ENCODE results near the gene PAK6.
A peak's percentile ranks its signal among the peaks of the same experiment; 100 is the strongest.

PAK6 gene

GRCh38 chr15:40238532-40239403 lies at the start of gene PAK6:
PAK6 (plus strand) TSS chr15:40239063; CDS start chr15:40264786, 25,723 bp downstream.
- peak; percentile 3 to 28 for DNase-seq

DNA sequence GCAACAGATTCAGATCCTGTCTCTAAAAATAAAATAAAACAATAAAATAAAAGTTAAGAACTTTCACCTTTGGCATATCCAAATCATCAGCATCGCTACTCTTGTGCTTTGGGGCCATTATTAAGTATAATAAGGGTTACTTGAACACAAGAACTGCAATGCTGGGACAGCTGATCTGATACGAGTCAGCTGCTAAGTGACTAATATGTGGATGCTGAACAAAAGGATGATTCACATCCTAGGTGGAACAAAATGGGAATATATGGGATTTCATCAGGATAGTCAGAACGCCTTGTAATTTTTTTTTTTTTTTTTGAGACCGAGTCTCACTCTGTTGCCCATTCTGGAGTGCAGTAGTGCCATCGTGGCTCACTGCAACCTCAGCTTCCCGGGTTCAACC lies 48.3 kb upstream of the PAK6 start:
- no peak for DNase-seq

GRCh38 chr15:40192942-40193341 lies 45.9 kb upstream of the PAK6 start:
- DNase-seq = peak in 1 of 2 experiments; percentile 4

GRCh38 chr15:40197434-40197833 lies 41.4 kb upstream of the PAK6 start:
- DNase-seq = no peak

DNA sequence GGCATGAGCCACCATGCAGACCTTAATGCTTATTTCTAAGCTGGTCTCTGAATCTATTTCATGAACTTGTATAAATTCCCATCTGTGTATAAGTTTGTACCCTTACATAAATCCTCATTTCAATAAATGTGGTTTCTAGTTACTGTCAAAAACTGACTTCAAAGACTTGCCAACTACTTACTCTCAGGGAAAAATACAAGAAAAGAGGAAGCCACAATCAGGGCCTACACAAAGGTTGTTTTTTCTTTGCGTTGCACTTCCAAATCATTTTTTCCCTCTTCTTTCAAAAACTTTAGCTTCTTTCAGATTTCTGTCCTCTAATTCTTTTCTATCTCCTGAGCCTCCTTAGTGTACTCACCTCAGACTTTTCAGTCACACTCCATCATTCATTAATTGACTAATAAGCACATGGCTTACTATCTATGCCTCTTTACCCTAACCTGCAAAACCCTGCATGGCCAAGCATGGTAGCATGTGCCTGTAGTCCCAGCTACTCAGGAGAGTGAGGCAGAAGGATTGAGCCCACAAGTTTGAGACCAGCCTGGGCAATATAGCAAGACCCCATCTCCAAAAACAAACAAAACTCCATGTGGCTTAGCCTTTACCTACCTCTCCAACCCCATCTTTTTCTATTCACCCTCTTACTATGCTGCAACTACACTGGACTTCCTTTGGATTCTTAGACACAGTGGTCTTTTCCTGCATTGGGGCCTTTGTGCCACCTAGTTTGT lies 40.3 kb upstream of the PAK6 start:
- no peak for DNase-seq

- no peak for DNase-seq
Observed at GRCh38 chr15:40204100-40204499, 34.8 kb upstream of the PAK6 start.

GRCh38 chr15:40217166-40217824 lies 21.6 kb upstream of the PAK6 start:
- DNase-seq = peak; percentile 30 to 63

- DNase-seq = no peak
Observed at GRCh38 chr15:40219801-40220200, 19.1 kb upstream of the PAK6 start.

- no peak for DNase-seq
Observed at GRCh38 chr15:40222131-40222530, 16.7 kb upstream of the PAK6 start.

- DNase-seq = no peak
Observed at GRCh38 chr15:40226736-40227135, 12.1 kb upstream of the PAK6 start.

DNA sequence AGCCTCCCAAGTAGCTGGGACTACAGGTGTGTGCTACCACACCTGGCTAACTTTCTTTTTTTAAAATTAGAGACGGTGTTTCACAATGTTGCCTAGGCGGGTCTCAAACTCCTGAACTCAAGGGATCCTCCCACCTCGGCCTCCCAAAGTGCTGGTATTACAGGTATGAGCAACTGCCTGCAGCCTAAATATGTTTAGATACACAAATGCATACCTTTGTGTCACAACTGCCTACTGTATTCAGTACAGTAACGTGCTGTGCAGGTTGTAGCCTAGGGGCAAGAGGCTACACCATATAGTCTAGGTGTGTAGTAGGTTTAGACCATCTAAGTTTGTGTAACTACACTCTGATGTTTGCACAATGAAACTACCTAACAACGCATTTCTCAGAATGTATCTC lies 9.5 kb upstream of the PAK6 start:
- DNase-seq = no peak

DNA sequence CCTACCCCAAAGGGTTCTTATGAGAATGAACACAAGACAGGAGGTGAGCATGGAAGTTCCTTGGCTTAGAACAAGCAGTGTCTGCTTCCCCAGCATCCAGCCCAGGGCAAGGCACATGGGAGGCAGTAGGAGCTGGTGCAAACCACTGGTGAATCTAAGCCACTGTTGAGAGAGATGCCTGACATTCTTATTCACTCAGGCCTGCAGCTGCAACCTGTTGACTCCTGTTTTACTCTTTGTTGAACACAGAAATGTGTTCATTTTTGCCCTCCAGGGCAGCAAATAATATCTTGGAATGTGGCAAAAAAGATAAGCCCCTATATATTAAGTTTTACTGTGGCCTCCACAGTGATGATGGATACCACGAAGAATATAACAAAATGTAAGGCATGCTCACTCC lies 8.9 kb upstream of the PAK6 start:
- DNase-seq = no peak

DNA sequence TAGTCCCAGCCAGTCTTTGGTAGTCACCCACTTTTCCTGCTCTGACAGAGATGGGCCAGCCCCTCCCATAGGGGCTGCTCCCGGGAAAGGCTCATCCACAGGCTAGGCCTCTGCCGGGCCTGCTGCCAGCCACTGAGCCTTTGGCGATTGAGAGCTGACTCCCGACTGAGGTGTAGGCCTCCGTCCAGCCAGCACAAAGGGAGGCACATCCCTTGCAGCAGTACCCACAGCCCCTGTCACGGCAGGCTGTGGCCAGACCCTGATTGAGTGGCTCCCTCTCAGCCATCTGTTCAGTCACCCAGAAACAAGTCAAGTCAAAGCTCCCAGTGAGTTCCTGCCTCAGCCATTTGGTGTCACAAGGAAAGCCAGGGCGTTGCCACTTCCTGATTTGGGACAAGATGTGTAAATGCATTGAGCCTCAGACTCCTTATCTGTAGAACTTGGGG lies 6.2 kb upstream of the PAK6 start:
- peak in 1 of 2 experiments; percentile 79 for DNase-seq

DNA sequence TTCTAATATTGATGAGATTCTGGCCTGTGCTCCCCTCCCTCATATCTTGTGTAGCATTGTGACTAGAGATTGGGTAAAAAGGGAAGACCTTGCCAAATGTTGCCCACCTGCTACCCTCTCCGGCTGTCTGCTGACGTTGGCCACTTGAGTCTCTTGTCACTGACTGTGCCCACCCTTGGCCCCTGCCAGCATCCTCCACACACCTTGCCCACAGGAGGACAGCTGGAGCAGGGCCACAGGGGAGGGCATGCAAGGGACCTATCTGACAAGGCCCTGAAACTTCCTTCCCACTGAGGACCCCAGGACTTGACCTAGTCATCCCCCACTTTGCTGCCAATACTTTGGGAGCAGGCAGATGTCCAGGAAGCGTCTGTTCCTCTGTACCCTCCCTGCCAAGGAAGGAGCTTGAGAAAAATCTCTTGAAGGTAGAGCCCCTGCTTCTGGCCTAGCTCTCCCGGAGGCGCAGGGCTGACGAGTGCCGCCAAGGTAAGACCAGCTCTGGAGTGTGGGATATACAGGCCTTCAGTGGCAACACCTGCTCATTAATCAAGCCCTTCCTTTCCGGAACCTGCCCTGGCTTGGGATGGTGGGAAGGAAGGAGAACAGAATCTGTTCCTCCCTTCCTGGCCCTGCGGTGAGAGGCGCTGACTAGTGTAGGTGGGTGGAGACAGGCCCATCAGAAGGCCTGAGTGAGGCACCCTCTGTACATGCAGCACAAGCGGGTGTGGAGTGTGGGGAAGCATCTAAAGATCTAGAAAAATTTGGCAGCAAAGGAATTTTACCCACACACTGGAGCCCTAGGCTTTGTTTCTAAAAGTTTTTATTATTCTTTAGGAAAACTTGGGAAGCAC lies 4.9 kb upstream of the PAK6 start:
- DNase-seq = no peak

- no peak for DNase-seq
Observed at GRCh38 chr15:40234783-40235182, 4.1 kb upstream of the PAK6 start.

DNA sequence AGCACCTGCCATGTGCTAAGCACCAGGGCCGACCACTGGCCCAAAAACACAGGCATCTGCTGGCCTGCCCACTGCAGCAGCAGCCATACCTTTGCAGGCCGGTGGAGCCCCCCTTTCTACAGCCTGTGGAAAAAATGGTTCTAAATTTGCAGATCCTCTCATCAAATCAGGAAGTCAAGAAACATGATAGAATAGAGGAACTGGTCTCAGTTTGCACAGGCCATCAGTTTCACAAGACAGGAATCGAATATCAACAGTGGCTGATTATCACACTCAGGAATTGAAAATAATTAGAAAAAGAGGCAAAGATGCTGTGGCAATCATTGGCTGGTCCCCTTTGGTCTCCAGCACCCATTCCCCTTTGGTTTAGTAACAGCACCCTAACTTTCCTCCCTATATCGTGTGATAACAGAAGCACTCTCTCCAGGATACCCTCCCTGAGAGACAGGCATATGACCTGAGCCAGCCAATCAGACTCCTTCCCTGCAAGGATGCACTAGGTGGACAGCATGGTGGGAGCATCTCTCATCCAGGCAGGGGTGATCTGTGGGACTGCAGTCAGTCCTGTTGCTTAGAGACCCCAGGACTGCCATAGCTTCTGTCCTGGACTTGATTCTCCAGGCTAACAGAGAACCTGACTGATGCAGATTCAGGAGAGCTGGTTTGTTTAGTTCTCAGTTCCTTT lies 3.5 kb upstream of the PAK6 start:
- no peak for DNase-seq

DNA sequence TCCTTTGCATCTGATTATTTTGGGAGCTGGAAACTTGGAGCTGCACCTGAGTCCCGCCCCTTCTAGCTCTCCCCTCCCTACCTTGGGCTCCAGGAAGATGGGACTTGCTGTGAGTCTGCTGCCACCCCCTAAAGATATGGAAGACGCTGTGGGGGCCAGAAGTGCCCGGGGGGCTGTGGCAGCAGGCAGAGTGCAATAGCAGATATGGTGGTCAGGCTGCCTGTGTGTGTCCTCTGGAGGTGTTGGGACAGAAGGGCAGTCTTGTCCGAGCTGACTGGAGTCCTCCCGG lies 485 bp downstream of the PAK6 start:
- DNase-seq = no peak

DNA sequence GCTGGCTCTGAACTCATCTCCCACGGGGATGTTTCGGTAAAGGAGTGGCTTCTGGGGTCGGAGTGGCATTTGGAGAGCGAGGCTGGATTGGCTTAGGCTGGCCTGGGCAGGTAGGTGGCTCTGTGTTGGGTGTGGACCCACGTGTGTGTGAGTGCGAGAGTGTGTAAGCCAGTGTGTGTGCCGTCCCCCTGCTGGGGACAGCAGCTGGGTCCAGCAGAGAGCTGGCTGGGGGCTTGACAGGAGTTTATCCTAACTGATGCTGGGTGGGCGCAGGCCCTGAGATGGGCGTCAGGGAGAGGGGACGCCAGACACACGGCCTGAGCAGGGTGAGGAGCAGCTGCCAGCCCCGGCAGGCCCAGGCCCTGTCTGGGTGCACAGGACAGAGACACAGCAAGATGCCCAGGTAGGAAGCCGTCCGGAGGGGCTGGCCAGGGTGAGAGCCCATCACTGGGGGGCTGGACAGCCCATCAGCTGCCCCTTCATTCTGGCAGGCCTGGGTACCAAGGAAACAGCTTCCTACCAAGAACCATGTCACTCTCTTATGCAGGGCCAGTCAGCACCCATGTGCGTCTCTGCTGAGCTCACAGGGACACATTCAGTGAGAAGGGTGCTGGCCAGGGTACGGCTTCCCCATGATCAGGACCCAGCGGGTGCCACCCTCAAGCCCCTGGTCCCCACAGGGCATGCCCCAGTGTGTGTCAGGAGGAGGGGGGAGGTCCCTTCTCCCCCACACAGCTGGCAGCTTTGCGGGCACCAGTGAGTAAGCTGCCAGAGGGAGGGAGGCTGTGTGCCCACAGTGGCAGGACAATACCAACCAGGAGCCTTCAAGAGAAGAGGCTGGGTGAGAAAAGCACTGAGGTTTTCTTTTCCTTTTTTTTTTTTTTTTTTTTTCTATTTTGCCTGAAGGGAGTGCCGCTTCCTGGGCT lies 1.1 kb downstream of the PAK6 start:
- DNase-seq = no peak

GRCh38 chr15:40240619-40241221 lies 1.9 kb downstream of the PAK6 start:
- no peak for DNase-seq
